ENCODE results near the gene ZNF354B. TPM values are rescaled to one million over a fixed set of nuclear protein-coding genes. Genes with fewer than 3 reads are reported as not detected.
"Not testable (repeated sequence)": the region's sequence is repeated elsewhere in the genome, so short reads cannot be mapped to it uniquely, and the experiment has no call there.

Gene ZNF354B
- total and polyA plus RNA-seq, 2 of the 8 experiments (the other 6 are each of a cell fraction or from before 2014, with no cell fraction given), result 5.0 to 10.8 TPM

DNA sequence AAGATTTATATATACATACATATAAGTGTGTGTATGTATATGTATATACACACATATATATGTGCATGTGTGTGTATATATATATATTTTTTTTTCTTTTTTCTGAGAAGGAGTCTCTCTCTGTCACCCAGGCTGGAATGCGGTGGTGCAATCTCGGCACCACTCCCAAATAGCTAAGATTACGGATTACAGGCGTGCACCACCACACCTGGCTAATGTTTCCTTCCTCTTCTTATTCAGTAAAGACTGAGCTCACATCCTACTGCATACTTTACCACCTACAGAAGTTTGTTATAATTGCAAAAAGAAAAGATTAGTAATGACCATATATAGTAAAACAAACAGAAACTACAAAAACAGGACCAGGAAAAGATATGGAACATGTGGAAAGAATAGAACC, 23.1 kb upstream of the ZNF354B start (continued):
- TF ChIP-seq SAP30 (IDR thresholded peaks at IDR 0.05; ENCODE audit: insufficient read depth, insufficient replicate concordance, low read length) (no peak), TEAD4 (IDR thresholded peaks at IDR 0.05; ENCODE audit: low read depth, low read length) (no peak), RNF2 (IDR thresholded peaks at IDR 0.05; ENCODE audit: borderline replicate concordance, low read depth, low read length, missing control alignments, poor library complexity, severe bottlenecking) (no peak), POLR2A (IDR thresholded peaks at IDR 0.05; ENCODE audit: control extremely low read depth in 1 of 2, low read depth in 2 of 2, low read length in 2 of 2) (no peak), CHD2 (IDR thresholded peaks at IDR 0.05; ENCODE audit: low read length) (no peak)

DNA sequence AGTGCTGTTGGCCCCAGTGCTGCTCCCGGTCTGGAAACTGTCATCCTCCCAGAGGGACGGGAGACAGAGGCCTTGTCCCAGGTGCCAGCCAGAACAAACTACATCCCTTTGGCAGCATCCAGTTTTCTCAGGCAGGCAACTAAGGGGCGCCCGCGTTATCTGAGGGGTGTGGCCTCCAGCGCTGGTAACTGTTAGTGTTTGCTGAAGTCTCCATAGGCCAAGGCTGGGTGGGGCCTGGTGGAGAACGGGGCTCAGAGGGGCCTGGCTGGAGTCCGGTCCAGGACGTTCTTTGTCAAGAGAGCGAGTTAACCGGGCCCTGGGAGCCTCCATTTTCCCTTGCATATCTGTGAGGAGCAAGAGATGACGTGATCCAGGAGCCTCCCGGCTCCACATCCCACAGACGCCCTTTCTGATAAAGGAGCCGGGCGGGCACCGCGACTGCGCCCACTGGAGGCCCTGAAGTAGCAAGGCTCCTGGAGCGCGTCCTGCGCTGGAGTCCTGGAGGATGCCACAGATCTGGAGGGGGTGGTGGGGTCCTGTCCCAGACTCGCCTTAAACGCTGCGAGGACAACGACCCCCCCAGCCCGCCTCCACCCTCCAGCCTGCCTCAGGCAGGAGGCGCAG, 20.9 kb upstream of the ZNF354B start:
- H3K79me2 ChIP-seq (ENCODE audit: control insufficient read depth in 1 of 2, insufficient read depth in 2 of 2, low read length in 2 of 2); H2AFZ ChIP-seq (ENCODE audit: low read length); H3K23me2 ChIP-seq (ENCODE audit: low read depth, low read length); H3K56ac ChIP-seq (replicated peaks; ENCODE audit: insufficient read length, low read depth, low read length); H3K9ac ChIP-seq (replicated peaks in 1 of 4; ENCODE audit: extremely low read depth in 1 of 4, low read depth in 3 of 4, low read length in 3 of 4); H2AK5ac ChIP-seq (ENCODE audit: low read depth, low read length); H3K4ac ChIP-seq (replicated peaks; ENCODE audit: insufficient read length, low read depth, low read length); H3K27me3 ChIP-seq (replicated peaks in 1 of 4; ENCODE audit: control insufficient read depth in 3 of 4, extremely low read depth in 1 of 4, insufficient read depth in 3 of 4, low read length in 3 of 4); H2BK120ac ChIP-seq (replicated peaks; ENCODE audit: low read depth, low read length); H3K4me2 ChIP-seq (ENCODE audit: insufficient read depth in 1 of 2, low read depth in 2 of 2, low read length in 2 of 2); H2BK12ac ChIP-seq (ENCODE audit: low read depth, low read length); H3K4me3 ChIP-seq (ENCODE audit: extremely low read depth in 1 of 4, insufficient read depth in 2 of 4, low read depth in 3 of 4, low read length in 4 of 4); H3K4me1 ChIP-seq (replicated peaks in 1 of 4; ENCODE audit: control insufficient read depth in 3 of 4, insufficient read depth in 4 of 4, low read length in 3 of 4); H2BK20ac ChIP-seq (ENCODE audit: low read length); H3K27ac ChIP-seq (ENCODE audit: low read depth, low read length); H2BK5ac ChIP-seq (ENCODE audit: low read depth, low read length); H4K5ac ChIP-seq (ENCODE audit: insufficient read length, low read depth, low read length); FAIRE-seq; H4K8ac ChIP-seq (ENCODE audit: extremely low read depth, insufficient read depth, low read length); H3K23ac ChIP-seq (ENCODE audit: insufficient read length); H3K18ac ChIP-seq (ENCODE audit: extremely low read depth, low read length); H3K79me1 ChIP-seq (ENCODE audit: low read depth, low read length); H2BK15ac ChIP-seq (ENCODE audit: low read length); H4K91ac ChIP-seq (replicated peaks; ENCODE audit: insufficient read length, low read length); H3K36me3 ChIP-seq (ENCODE audit: control insufficient read depth in 2 of 4, insufficient read depth in 4 of 4, low read length in 3 of 4); H4K20me1 ChIP-seq (replicated peaks in 1 of 2; ENCODE audit: control insufficient read depth in 1 of 2, insufficient read depth in 2 of 2, low read length in 2 of 2); H3K14ac ChIP-seq (ENCODE audit: insufficient read length); POLR2A ChIA-PET (ENCODE audit: partially characterized antibody); DNase-seq (ENCODE audit: low read depth in 1 of 2, low spot score in 2 of 2): not testable (repeated sequence)
- 92% methylated on average over 4 of the region's 28 CpGs; no CpG with 5 or more reads in 1 of the 2 experiments for WGBS, 2 experiments (ENCODE audit: extremely low coverage in 1 of 2, insufficient coverage in 1 of 2, insufficient read length in 1 of 2, insufficient replicate concordance in 2 of 2, low coverage in 1 of 2, low lambda C conversion rate in 2 of 2, missing lambda C conversion rate in 1 of 2)
- H3K9me3 ChIP-seq (ENCODE audit: insufficient read depth in 2 of 2, low read depth in 1 of 2, low read length in 1 of 2), result peaks cover 3 to 33% of the 10 kb centered on the region in 2 experiments; a peak in 3 of 4 replicates
- CTCF ChIA-PET (ENCODE audit: partially characterized antibody), result interaction anchor here (0.7 to 2.2 kb wide), 8 partner anchors 10 to 1835 kb away, joined by 3 to 6 read pairs (median 3); partner anchors contain the start of gene ZNF354A

Measured in H1 (cell line).